ENCODE measurements around the gene PLEKHG3. TPM values are rescaled to one million over a fixed set of nuclear protein-coding genes. Genes with fewer than 3 reads are reported as not detected.
A peak's percentile ranks its signal among the peaks of the same experiment; 100 is the strongest.

Gene PLEKHG3
- total and polyA plus RNA-seq, 9 donors, result 17.5 to 92.9 (median 67.7) TPM

DNA sequence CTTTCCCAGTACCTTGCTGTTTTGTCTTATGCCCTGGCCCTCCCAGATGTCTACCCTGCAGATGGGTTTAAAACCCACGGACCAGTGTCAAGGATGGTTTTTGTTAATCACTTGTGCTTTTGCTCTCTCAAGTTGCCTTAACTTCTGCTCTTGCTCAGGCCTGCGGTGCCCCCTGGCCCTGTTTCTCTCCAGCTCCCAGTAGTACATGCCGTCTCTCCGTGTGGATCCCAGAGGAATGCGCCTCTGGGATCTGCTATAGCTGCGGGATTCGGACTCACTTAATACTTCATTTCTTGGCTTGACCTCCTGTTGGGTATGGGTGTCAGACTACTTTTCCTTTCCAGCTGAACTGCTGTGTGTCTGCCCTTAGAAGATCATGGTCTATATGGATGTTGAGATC, 14.5 kb downstream of the PLEKHG3 start:
- H3K27ac ChIP-seq, result peak overlapping the region in 1 of 2 donors; percentile 70
- no peak overlapping the region for H3K4me3 ChIP-seq
- peaks cover 44% of the 10 kb centered on the region for H3K4me1 ChIP-seq (ENCODE audit: insufficient read depth)
- no peaks in the 10 kb centered on the region for H3K27me3 ChIP-seq
- H3K9me3 ChIP-seq, result no peaks in the 10 kb centered on the region
- DNase-seq, result peak in 3 of 5 donors; percentile 19 to 38 (median 19)
- intact Hi-C loops (cut with DNase I), result loop anchor here in 1 of 4 donors (5.0 kb wide), 1 partner anchor 39 kb away; no protein-coding TSS in a partner anchor
- TF ChIP-seq POLR2A (IDR thresholded peaks at IDR 0.05) (no peak), EP300 (IDR thresholded peaks at IDR 0.05) (no peak)
- TF ChIP-seq, protein P1, sequence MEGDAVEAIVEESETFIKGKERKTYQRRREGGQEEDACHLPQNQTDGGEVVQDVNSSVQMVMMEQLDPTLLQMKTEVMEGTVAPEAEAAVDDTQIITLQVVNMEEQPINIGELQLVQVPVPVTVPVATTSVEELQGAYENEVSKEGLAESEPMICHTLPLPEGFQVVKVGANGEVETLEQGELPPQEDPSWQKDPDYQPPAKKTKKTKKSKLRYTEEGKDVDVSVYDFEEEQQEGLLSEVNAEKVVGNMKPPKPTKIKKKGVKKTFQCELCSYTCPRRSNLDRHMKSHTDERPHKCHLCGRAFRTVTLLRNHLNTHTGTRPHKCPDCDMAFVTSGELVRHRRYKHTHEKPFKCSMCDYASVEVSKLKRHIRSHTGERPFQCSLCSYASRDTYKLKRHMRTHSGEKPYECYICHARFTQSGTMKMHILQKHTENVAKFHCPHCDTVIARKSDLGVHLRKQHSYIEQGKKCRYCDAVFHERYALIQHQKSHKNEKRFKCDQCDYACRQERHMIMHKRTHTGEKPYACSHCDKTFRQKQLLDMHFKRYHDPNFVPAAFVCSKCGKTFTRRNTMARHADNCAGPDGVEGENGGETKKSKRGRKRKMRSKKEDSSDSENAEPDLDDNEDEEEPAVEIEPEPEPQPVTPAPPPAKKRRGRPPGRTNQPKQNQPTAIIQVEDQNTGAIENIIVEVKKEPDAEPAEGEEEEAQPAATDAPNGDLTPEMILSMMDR (IDR thresholded peaks at IDR 0.05), result no peak
- 73 to 85% (median 77%) methylated on average over 7 of the region's 7 CpGs for WGBS, 3 donors
- no peaks in the 10 kb centered on the region for H3K36me3 ChIP-seq

DNA sequence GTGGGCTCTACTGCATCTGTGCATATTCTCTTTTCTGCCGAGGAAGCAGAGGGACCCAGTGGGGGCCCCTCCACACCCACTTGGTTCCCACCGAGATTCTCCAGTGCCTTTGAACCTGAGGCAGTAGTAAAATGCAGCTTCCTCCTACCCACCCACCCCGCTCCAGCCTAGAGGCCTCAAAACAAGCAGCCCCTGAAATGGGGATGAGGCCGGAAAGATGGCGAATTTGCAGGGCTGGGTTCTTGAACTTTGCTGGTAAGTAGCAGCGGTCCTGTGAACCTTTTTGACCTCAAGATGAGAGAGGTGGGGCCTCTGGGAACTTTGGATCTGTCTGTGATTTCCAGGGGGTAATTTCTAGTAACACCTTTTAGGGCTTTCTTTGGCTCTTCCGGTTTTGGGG, 15.4 kb downstream of the PLEKHG3 start:
- H3K9me3 ChIP-seq, result no peaks in the 10 kb centered on the region
- H3K27me3 ChIP-seq, result no peaks in the 10 kb centered on the region
- no peak overlapping the region for H3K4me3 ChIP-seq
- intact Hi-C loops (cut with DNase I), result loop anchor here in 1 of 4 donors (5.0 kb wide), 1 partner anchor 38 kb away; no protein-coding TSS in a partner anchor
- DNase-seq, result peak in 2 of 5 donors; percentile 4 to 16
- peaks cover 44% of the 10 kb centered on the region for H3K4me1 ChIP-seq (ENCODE audit: insufficient read depth)
- TF ChIP-seq, protein P1 (IDR thresholded peaks at IDR 0.05), result no peak
- TF ChIP-seq EP300 (IDR thresholded peaks at IDR 0.05), result no peak
- no peak for TF ChIP-seq POLR2A (IDR thresholded peaks at IDR 0.05)
- 72 to 78% (median 77%) methylated on average over 7 of the region's 7 CpGs for WGBS, 3 donors
- H3K27ac ChIP-seq, result no peak overlapping the region
- H3K36me3 ChIP-seq, result no peaks in the 10 kb centered on the region

DNA sequence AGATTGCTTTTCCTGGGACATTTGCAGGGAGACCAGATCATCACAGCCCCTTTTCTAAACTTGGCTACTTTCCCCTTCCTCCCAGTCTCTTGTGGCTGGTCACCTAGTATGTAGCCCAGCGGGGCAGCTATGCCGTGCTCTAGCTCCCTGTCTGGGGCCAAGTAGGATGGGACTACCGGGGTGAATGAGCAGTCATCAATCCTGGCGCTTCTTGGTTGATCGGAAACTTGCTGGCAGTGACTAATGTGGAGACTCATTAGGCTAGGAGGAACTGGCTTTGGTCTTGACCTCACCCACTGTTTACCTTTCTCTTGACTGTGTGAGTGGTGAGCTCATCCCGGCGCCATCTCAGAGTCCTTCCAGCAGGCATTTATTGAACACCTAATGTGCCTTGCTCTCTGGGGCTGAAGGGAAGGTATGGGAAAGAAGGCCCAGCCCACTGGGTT, 15.9 kb downstream of the PLEKHG3 start:
- H3K9me3 ChIP-seq, result no peaks in the 10 kb centered on the region
- H3K4me1 ChIP-seq (ENCODE audit: insufficient read depth), result peaks cover 43% of the 10 kb centered on the region
- no peaks in the 10 kb centered on the region for H3K36me3 ChIP-seq
- intact Hi-C loops (cut with DNase I), result no loop called here
- H3K27ac ChIP-seq, result no peak overlapping the region
- DNase-seq, result no peak
- H3K27me3 ChIP-seq, result no peaks in the 10 kb centered on the region
- WGBS, 3 donors, result 64 to 76% (median 75%) methylated on average over 7 of the region's 7 CpGs
- TF ChIP-seq, protein P1 (IDR thresholded peaks at IDR 0.05), result no peak
- TF ChIP-seq EP300 (IDR thresholded peaks at IDR 0.05), result no peak
- no peak for TF ChIP-seq POLR2A (IDR thresholded peaks at IDR 0.05)
- H3K4me3 ChIP-seq, result no peak overlapping the region

DNA sequence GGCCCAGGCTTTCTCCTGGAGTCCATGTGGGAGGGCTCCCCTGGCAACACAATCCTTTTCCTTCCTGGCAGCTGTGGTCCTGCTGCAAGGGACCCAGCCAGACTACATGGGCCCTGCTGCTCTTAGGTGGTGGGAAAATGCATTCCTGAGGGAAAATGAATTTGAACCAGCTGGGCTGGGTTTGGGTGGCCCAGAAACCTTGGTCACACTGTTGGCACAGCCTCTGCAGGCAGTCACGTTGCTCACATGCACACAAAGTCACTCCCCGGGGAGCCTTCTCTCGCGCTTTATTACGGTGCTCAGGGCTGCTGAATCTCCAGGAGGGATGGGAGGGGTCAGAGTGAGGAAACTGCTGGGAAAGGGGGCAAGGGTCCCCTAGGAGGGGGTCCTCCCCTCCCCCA, 17.2 kb downstream of the PLEKHG3 start:
- no peaks in the 10 kb centered on the region for H3K36me3 ChIP-seq
- peak in 2 of 5 donors; percentile 37 to 46 for DNase-seq
- WGBS, 3 donors, result 13 to 20% (median 14%) methylated on average over 5 of the region's 5 CpGs
- TF ChIP-seq, protein P1 (IDR thresholded peaks at IDR 0.05), result no peak
- TF ChIP-seq EP300 (IDR thresholded peaks at IDR 0.05) (no peak), POLR2A (IDR thresholded peaks at IDR 0.05) (no peak)
- no peaks in the 10 kb centered on the region for H3K9me3 ChIP-seq
- H3K4me3 ChIP-seq, result no peak overlapping the region
- intact Hi-C loops (cut with DNase I), result no loop called here
- no peak overlapping the region for H3K27ac ChIP-seq
- H3K4me1 ChIP-seq (ENCODE audit: insufficient read depth), result peaks cover 40% of the 10 kb centered on the region
- no peaks in the 10 kb centered on the region for H3K27me3 ChIP-seq
